ENCODE results near the gene MCF2L2.

Gene MCF2L2

GRCh38 chr3:183226333-183226890 lies 202.0 kb downstream of the MCF2L2 start:
- DNase-seq = no peak

DNA sequence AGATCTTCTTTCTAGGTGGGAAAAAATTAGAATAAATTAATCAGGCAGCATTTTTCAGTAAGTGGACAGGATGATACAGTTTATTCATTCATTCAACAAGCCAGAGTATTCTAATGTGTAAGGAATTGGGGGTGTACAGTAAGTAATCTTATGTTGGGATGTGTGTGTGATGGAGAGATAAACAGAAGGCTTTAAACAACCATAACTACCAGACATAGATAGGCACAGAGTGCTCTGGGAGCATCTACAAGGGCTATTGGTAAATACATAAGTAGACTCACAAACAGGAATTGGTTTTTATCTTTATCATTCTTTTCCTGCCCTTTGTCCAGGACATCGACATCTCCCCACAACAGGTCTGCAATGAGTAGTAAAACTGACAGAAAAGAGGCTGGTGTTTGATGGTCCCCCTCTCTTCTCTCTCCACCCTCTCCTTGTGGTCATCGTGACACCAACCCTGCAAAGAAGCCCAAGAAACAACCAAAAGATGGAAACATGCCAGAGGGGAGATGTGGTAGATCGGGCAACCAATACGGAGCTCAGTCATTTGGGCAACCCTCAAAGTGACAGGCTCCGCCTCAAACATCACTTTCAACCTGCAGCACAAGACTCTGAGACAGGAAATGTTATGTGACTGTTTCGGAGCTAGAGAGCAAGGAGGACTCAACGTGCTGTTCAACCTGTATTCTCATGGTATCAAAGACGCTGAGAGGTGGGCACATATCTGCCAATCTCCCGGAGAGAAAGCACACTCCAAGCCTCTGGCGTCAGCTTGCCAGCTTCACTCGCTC lies 204.0 kb downstream of the MCF2L2 start:
- no peak for DNase-seq

GRCh38 chr3:183222631-183223235 lies 205.7 kb downstream of the MCF2L2 start:
- DNase-seq = no peak

GRCh38 chr3:183220828-183221227 lies 207.6 kb downstream of the MCF2L2 start:
- no peak for DNase-seq

- DNase-seq = no peak
Observed at GRCh38 chr3:183218826-183219225, 209.6 kb downstream of the MCF2L2 start.

- no peak for DNase-seq
Observed at GRCh38 chr3:183217548-183218332, 210.7 kb downstream of the MCF2L2 start.

DNA sequence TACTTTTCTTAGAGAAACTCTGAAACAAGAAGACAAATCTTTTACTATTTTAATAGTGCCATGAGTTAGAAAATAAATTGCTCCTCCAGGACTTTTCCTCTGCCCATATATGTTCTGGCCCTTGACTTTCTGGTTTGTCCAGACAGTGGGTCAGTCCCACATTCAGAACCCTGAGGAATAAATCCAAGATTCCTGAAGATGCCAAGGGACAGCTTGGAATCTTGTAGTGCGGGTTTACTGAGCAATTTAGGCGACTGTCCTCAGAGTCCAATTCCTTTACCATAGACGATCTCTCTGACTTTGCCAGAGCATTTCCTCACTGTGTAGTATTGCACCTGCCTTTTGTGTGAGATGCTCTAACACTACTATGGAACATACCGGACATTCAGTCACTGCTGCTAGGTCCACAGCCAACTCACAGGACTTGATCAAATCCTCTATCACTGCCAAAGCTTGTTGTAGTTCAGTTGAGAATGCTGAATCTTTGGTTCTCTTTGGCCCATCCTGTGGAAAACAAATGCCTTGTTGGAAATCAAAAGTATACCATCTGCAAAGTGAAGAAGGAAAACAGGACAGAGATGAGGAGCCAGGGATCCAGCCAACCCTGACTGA lies 212.7 kb downstream of the MCF2L2 start:
- no peak for DNase-seq

- DNase-seq = no peak
Observed at GRCh38 chr3:183214277-183214612, 214.2 kb downstream of the MCF2L2 start.

DNA sequence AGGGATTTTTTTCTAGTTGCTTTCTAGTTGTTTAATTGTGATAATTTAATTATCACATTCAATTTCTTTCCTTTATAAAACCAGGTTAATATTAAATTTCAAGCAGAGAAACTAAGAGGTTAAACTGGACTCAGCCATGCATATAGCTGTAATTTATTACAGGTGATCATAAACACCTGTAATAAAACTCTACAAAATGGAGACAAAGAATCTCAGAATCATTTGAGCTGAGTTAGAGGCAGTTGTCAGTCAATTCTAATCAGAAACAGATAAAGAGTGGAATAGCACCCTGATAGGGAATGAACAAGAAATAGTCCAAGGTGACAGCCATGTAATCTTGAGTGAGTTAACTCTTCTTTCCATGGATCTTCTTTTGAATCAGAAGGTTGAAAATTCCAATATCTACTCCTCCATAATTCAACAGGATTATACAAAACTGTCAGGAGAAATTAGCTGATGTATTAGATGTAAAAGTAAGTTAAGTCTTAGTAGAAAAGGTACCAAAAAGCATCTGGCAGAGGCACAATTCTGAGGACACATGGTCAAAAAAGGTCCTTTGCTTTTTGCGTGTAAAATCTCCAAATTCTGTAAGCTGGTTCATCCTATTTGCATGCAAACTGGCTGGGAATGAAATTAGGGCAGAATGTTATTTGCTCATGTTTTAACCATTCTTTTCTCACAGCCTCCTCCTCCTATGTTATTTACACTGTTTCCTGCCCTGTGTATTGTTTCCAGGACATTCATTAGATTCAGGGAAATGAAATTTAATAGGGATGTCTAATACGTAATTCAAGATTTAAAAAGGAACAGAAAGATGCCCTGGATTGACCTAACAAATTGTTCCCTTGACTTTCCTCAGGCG lies 214.8 kb downstream of the MCF2L2 start:
- DNase-seq = no peak

DNA sequence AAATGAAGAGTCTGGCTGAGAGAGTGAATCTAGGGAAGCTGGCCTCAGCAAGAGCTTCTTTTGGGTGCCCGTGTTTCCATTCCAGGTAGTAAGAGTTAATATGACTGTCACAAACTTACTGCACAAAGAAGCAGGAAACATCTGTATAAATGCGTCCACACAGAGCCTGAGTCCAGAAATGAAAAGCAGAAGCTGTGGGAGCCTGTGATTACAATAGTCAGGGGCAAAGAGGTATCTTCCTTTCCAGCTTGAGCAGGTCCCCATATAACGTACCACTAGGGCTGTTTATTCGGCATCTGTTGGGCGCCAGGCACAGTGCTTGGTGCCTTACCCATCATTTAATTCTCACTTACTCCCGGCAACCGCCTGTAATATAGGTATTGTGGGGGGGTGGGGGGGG lies 215.9 kb downstream of the MCF2L2 start:
- DNase-seq = no peak

GRCh38 chr3:183212096-183212495 lies 216.3 kb downstream of the MCF2L2 start:
- no peak for DNase-seq

GRCh38 chr3:183211352-183211751 lies 217.1 kb downstream of the MCF2L2 start:
- no peak for DNase-seq

DNA sequence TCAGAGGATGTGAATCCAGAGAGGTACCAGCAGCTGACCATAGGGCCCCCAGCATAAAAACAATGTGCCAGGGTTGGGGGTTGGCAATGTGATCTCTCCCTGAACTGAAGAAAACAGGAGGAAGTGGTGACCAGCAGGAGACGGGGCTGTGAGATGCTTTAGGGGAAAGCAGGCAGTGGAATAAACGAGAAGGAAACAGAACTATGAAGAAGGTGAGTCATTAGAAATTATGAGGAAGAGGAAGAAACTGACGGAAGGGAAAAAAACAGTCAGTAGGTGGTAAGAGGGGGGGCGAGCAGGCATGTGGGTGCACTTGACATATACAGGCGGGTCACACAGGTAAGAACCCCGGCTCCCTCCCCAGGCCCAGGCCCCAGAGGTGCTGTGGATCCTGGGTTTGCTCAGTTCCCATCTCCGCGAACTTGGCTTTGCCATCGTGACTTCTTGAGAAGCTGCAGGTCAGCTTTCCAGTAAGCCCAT lies 217.5 kb downstream of the MCF2L2 start:
- no peak for DNase-seq

GRCh38 chr3:183210341-183210740 lies 218.1 kb downstream of the MCF2L2 start:
- DNase-seq = no peak

DNA sequence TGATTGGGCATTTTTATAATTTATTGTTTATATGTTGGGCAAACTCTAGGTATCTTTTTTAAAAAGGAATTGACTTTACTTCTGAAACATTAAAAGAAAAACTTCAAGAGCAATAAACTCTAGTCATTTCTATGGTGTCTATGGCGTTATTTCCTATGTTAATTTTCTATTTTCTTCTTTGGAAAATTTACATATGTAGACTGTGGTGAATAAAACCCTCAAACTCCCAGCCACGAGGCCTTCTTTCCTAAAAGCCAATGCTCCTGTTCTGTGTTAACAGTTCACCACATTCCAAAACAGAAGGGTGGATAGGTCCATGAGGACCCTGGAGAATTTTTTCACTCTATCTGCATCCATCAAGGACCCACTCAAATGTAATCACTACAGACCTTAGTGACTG lies 219.6 kb downstream of the MCF2L2 start:
- no peak for DNase-seq

- no peak for DNase-seq
Observed at GRCh38 chr3:183208260-183208659, 220.2 kb downstream of the MCF2L2 start.

- DNase-seq = no peak
Observed at GRCh38 chr3:183203670-183204069, 224.7 kb downstream of the MCF2L2 start.

DNA sequence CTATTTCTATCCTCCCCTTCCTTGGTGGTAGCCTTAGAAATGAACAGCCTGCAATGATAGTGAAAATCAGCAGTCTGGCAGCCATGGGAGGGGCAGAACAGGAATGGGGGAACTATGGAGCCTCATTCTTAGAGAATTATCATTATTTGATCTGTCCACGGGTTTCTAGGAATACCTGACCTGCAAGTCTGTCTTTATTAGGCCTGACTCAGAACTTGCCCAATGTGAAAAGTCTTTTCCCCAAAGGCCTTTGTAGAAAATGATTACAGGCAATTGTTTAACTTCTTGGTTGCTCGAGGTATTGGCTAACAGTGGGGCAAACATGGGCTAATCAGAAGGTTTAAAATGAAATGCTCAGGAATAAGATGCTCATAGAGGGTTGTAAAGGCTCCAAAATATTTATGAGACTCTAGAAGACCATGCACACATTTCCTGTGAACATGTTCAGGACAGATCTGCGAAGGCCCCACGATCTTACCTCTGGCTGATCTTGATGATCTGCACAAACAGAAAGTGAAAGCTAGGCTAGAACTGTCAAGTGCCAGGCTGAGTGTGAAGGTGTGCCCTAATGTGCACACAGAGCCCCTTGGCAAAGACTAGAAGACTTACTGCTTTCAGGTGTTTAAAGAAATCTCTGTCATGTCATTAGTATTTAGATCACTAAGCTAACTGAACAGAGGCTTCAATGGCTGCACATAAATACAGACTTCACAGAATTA lies 226.3 kb downstream of the MCF2L2 start:
- no peak for DNase-seq

GRCh38 chr3:183198939-183199338 lies 229.5 kb downstream of the MCF2L2 start:
- DNase-seq = no peak

DNA sequence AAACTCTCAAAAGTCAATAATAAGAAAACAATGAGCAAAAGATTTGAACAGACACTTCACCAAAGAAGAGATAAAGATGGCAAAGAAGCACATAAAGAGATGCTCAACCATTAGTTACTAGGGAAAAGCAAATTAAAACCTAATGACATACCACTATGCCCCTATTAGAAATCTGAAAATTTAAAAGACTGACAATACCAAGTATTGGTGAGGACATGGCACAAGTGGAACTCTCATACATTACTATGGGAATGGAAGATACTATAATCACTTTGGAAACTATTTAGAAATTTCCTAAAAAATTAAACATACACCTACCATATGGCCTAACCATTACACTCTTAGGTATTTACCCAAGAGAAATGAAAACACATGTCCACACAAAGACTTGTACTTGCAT lies 230.7 kb downstream of the MCF2L2 start:
- no peak for DNase-seq

GRCh38 chr3:183195266-183195665 lies 233.2 kb downstream of the MCF2L2 start:
- DNase-seq = no peak
